ENCODE results near the gene ACAP2. TPM values are rescaled to one million over a fixed set of nuclear protein-coding genes. Genes with fewer than 3 reads are reported as not detected.

The ACAP2 gene
- total and polyA plus RNA-seq, 2 experiments from 2014 or later: 27.0 to 47.4 TPM

DNA sequence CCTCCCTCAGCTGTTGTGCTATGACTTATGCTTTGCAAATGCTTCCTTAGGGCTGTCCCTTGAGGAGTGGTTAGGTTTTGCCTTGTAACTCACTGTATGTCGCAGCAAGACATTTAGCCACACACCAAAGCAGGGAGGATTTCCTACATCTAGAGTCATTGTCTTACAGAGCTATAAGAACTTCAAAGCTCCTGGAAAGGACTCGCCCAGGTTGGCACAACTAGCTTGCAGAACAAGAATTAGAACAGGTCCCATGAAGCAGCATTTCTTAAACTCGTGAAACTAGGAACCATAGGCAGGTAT is 19.4 kb upstream of the ACAP2 start:
- no peaks in the 10 kb centered on the region for H3K79me2 ChIP-seq
- no peak overlapping the region for H2AFZ ChIP-seq
- DNase-seq (ENCODE audit: low spot score): no peak
- WGBS (ENCODE audit: low lambda C conversion rate, missing lambda C conversion rate): 95% methylated on average over 3 of the region's 3 CpGs
- TF ChIP-seq EZH2 (IDR thresholded peaks at IDR 0.05; ENCODE audit: borderline replicate concordance): no peak
- no peak for TF ChIP-seq EZH2phosphoT487 (IDR thresholded peaks at IDR 0.05; ENCODE audit: low read depth, severe bottlenecking, unreplicated experiment)
- TF ChIP-seq, protein P1, sequence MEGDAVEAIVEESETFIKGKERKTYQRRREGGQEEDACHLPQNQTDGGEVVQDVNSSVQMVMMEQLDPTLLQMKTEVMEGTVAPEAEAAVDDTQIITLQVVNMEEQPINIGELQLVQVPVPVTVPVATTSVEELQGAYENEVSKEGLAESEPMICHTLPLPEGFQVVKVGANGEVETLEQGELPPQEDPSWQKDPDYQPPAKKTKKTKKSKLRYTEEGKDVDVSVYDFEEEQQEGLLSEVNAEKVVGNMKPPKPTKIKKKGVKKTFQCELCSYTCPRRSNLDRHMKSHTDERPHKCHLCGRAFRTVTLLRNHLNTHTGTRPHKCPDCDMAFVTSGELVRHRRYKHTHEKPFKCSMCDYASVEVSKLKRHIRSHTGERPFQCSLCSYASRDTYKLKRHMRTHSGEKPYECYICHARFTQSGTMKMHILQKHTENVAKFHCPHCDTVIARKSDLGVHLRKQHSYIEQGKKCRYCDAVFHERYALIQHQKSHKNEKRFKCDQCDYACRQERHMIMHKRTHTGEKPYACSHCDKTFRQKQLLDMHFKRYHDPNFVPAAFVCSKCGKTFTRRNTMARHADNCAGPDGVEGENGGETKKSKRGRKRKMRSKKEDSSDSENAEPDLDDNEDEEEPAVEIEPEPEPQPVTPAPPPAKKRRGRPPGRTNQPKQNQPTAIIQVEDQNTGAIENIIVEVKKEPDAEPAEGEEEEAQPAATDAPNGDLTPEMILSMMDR (IDR thresholded peaks at IDR 0.05; ENCODE audit: poor library complexity): no peak
- H3K9me2 ChIP-seq (replicated peaks; ENCODE audit: insufficient read depth): no peaks in the 10 kb centered on the region
- no peaks in the 10 kb centered on the region for H3K4me1 ChIP-seq (ENCODE audit: insufficient read depth)
- no peak overlapping the region for H3K4me3 ChIP-seq
- no peaks in the 10 kb centered on the region for H3K27me3 ChIP-seq
- no peak overlapping the region for H3K27ac ChIP-seq
- no peaks in the 10 kb centered on the region for H4K20me1 ChIP-seq (ENCODE audit: insufficient read depth, poor library complexity, severe bottlenecking)
- no peak overlapping the region for H3K4me2 ChIP-seq
- no peaks in the 10 kb centered on the region for H3K36me3 ChIP-seq (replicated peaks; ENCODE audit: insufficient read depth, low read depth)
- H3K9me3 ChIP-seq (ENCODE audit: low read depth): no peaks in the 10 kb centered on the region

DNA sequence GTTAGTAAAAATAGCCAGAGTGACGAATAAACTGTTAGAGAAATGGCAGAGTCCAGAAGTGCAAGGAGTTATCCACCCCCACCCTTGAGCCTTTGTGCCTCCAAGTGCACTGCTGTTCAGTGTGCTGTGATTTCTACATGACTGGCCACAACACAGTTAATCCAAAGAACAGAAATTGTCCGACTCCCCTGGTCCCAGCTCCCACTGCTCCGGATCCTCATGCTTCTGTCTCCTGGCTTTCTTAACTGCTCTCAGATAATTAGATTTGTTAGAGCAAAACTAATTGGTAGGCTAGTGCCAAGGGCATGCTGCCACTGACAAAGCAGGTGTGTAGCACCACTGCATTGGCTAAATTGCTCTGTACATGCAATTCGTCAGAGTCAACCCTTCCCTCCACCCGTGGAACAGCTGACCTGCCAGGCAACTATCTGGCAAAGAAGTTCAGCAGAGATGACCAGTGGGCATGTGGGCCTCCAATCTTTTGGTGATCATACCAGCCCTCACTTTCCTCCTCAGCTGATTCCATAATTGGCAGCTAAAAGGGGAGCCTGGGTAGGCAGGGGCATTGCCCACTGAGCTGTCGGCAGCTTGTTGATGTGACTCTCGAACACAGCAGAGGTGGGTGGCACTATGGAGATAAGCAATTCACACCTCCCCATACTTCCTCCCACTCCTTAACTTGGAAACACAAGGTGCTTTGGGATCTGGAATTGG is 18.9 kb upstream of the ACAP2 start:
- H3K4me1 ChIP-seq (ENCODE audit: insufficient read depth): no peaks in the 10 kb centered on the region
- no peak overlapping the region for H3K4me2 ChIP-seq
- H4K20me1 ChIP-seq (ENCODE audit: insufficient read depth, poor library complexity, severe bottlenecking): no peaks in the 10 kb centered on the region
- H3K27ac ChIP-seq: no peak overlapping the region
- H3K79me2 ChIP-seq: no peaks in the 10 kb centered on the region
- H2AFZ ChIP-seq: no peak overlapping the region
- TF ChIP-seq, protein P1 (IDR thresholded peaks at IDR 0.05; ENCODE audit: poor library complexity): no peak
- no peak for TF ChIP-seq EZH2phosphoT487 (IDR thresholded peaks at IDR 0.05; ENCODE audit: low read depth, severe bottlenecking, unreplicated experiment)
- no peak for TF ChIP-seq EZH2 (IDR thresholded peaks at IDR 0.05; ENCODE audit: borderline replicate concordance)
- H3K27me3 ChIP-seq: no peaks in the 10 kb centered on the region
- no peak overlapping the region for H3K4me3 ChIP-seq
- WGBS (ENCODE audit: low lambda C conversion rate, missing lambda C conversion rate): 70% methylated on average over 7 of the region's 7 CpGs
- DNase-seq (ENCODE audit: low spot score): no peak
- no peaks in the 10 kb centered on the region for H3K9me2 ChIP-seq (replicated peaks; ENCODE audit: insufficient read depth)
- no peaks in the 10 kb centered on the region for H3K36me3 ChIP-seq (replicated peaks; ENCODE audit: insufficient read depth, low read depth)
- no peaks in the 10 kb centered on the region for H3K9me3 ChIP-seq (ENCODE audit: low read depth)

DNA sequence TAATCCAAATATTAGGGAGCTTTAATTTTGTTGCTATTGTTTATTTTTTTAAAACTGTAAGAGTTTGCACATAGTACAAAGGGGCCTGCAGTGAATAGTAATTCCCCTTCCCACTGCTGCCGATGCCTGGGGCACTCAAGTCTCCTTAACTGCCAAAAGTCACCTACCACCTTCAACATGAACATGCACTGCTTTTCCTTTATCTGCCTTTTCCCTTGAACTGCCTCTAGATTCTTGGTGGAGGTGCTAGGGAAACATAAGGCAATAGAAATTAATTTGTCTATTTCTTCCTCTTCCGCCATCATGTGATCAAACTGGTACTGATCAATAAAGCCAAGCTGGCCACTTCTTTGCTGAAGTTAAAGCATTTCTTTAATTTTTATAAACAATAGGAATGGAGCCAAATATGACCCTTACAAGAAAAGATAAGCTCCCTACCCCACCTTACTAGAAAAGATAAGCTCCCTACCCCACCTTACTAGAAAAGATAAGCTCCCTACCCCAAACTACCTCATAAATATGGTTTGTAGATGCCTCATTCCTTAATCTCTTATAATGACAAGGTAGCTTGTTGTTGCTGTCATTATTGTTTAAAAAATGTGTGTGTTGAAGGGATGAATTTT is 17.4 kb upstream of the ACAP2 start:
- H3K4me3 ChIP-seq: no peak overlapping the region
- H3K9me2 ChIP-seq (replicated peaks; ENCODE audit: insufficient read depth): no peaks in the 10 kb centered on the region
- no peaks in the 10 kb centered on the region for H3K9me3 ChIP-seq (ENCODE audit: low read depth)
- no peak overlapping the region for H2AFZ ChIP-seq
- no peaks in the 10 kb centered on the region for H4K20me1 ChIP-seq (ENCODE audit: insufficient read depth, poor library complexity, severe bottlenecking)
- H3K36me3 ChIP-seq (replicated peaks; ENCODE audit: insufficient read depth, low read depth): no peaks in the 10 kb centered on the region
- no peak for DNase-seq (ENCODE audit: low spot score)
- no peaks in the 10 kb centered on the region for H3K4me1 ChIP-seq (ENCODE audit: insufficient read depth)
- H3K27ac ChIP-seq: no peak overlapping the region
- 93% methylated on average over 2 of the region's 2 CpGs for whole genome bisulfite sequencing (ENCODE audit: low lambda C conversion rate, missing lambda C conversion rate)
- TF ChIP-seq, protein P1 (IDR thresholded peaks at IDR 0.05; ENCODE audit: poor library complexity): no peak
- no peak for TF ChIP-seq EZH2phosphoT487 (IDR thresholded peaks at IDR 0.05; ENCODE audit: low read depth, severe bottlenecking, unreplicated experiment)
- TF ChIP-seq EZH2 (IDR thresholded peaks at IDR 0.05; ENCODE audit: borderline replicate concordance): no peak
- H3K27me3 ChIP-seq: no peaks in the 10 kb centered on the region
- no peak overlapping the region for H3K4me2 ChIP-seq
- no peaks in the 10 kb centered on the region for H3K79me2 ChIP-seq

All from hepatocyte (in vitro differentiated cells).